ENCODE measurements around the gene PXDC1. TPM values are rescaled to one million over a fixed set of nuclear protein-coding genes. Genes with fewer than 3 reads are reported as not detected.
A peak's percentile ranks its signal among the peaks of the same experiment; 100 is the strongest.

PXDC1 gene
- total RNA-seq, 2 donors from 2014 or later, result 406 to 488 TPM

DNA sequence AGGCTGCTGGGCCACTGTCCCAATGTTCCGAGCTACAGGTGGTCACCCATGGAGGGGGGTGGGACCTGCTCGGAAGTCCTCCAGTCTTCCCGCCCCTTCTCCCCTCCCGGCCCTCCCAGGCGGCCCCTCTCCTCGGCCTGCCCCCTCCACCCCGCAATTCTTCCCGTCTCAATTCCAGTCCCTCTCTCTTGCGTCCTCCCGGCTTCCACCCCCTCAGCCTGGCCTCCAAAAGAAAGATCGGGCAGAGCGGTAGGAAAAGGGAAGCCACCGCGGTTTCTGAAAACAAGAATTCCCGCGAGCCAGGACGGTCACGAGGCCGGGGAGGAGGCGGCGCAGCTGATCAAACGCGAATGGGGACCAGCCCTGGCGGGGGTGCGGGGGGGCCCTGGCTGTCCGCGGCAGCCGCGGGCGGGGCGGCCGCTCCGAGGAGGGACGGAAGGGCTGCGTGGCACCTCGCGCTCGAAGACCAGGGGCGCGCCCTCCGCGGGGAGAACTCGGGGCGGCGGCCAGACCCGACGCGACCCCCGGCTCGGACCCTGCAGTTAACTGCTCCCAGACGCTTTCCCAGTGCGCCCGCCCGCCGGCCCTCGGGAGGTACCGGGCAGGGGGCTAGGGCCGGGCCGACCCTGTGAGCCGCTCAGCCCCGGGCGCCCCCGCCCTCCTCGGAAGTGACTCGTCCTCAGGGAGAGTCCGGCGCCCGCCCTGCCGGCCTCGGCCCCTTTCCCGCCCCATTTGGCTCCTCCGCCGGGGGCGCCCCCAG, 1.0 kb downstream of the PXDC1 start:
- ATAC-seq (ENCODE audit: insufficient number of reproducible peaks, low FRiP score, low read depth), result peak; percentile 22
- peaks cover 11% of the 10 kb centered on the region for H3K36me3 ChIP-seq
- TF ChIP-seq, protein P1, sequence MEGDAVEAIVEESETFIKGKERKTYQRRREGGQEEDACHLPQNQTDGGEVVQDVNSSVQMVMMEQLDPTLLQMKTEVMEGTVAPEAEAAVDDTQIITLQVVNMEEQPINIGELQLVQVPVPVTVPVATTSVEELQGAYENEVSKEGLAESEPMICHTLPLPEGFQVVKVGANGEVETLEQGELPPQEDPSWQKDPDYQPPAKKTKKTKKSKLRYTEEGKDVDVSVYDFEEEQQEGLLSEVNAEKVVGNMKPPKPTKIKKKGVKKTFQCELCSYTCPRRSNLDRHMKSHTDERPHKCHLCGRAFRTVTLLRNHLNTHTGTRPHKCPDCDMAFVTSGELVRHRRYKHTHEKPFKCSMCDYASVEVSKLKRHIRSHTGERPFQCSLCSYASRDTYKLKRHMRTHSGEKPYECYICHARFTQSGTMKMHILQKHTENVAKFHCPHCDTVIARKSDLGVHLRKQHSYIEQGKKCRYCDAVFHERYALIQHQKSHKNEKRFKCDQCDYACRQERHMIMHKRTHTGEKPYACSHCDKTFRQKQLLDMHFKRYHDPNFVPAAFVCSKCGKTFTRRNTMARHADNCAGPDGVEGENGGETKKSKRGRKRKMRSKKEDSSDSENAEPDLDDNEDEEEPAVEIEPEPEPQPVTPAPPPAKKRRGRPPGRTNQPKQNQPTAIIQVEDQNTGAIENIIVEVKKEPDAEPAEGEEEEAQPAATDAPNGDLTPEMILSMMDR (IDR thresholded peaks at IDR 0.05), result no peak
- H3K9me3 ChIP-seq, result no peaks in the 10 kb centered on the region
- H3K27me3 ChIP-seq (replicated peaks; ENCODE audit: insufficient read depth), result no peaks in the 10 kb centered on the region
- peak overlapping the region; percentile 97 to 100 for H3K27ac ChIP-seq
- H3K4me1 ChIP-seq (ENCODE audit: control insufficient read depth in 1 of 2, low read depth in 2 of 2), result peaks cover 21 to 34% of the 10 kb centered on the region in 2 donors
- no peak for DNase-seq (ENCODE audit: low spot score)
- H3K4me3 ChIP-seq, result peak overlapping the region; percentile 94

GRCh38 chr6:3749977-3750316, 1.6 kb downstream of the PXDC1 start:
- ATAC-seq (ENCODE audit: insufficient number of reproducible peaks, low FRiP score, low read depth) (peak; percentile 4), DNase-seq (ENCODE audit: low spot score) (peak; percentile 72)
- peak overlapping the region; percentile 97 to 100 for H3K27ac ChIP-seq
- TF ChIP-seq, protein P1 (IDR thresholded peaks at IDR 0.05), result no peak
- peaks cover 12% of the 10 kb centered on the region for H3K36me3 ChIP-seq
- H3K9me3 ChIP-seq, result no peaks in the 10 kb centered on the region
- H3K4me1 ChIP-seq (ENCODE audit: control insufficient read depth in 1 of 2, low read depth in 2 of 2), result peaks cover 26 to 40% of the 10 kb centered on the region in 2 donors
- peak overlapping the region; percentile 94 for H3K4me3 ChIP-seq
- H3K27me3 ChIP-seq (replicated peaks; ENCODE audit: insufficient read depth), result no peaks in the 10 kb centered on the region

DNA sequence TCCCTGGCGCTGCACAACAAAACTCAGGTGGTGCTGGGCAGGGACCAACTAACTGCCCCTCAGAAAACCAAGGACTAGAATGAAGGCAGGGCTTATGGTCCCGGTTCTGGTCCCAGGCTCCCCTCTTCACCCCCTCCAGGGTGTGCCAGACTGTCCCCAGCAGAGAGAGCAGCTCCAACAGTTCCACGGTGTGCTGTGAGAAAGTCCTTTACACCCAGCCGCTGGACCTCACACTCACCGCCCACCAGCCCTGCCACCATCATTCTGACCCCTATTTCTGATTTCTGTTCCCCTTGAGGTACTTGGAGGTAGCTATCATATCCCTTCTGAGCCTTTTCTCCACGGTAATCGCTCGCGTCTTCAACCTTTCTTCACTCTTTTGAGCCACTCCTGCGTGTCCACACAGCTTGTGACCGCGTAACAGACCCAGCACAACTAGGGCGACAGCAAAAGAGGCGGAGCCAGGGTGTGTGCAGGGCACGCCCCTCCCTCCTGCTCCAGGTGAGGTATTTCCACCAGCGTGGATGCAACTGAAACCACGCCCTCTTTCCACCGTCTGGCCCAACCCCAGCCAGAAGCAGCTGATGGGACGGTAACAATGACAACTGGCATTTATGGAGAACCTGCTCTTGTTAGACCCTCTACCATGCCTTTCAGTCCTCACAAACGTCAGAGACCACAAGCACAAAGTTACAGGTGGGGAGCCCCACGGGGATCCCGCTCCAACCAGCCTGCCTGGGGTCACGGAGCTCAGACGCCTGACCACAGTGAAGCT, 2.3 kb downstream of the PXDC1 start:
- peaks cover 30 to 47% of the 10 kb centered on the region in 2 donors for H3K4me1 ChIP-seq (ENCODE audit: control insufficient read depth in 1 of 2, low read depth in 2 of 2)
- DNase-seq (ENCODE audit: low spot score) (no peak), ATAC-seq (ENCODE audit: insufficient number of reproducible peaks, low FRiP score, low read depth) (no peak)

DNA sequence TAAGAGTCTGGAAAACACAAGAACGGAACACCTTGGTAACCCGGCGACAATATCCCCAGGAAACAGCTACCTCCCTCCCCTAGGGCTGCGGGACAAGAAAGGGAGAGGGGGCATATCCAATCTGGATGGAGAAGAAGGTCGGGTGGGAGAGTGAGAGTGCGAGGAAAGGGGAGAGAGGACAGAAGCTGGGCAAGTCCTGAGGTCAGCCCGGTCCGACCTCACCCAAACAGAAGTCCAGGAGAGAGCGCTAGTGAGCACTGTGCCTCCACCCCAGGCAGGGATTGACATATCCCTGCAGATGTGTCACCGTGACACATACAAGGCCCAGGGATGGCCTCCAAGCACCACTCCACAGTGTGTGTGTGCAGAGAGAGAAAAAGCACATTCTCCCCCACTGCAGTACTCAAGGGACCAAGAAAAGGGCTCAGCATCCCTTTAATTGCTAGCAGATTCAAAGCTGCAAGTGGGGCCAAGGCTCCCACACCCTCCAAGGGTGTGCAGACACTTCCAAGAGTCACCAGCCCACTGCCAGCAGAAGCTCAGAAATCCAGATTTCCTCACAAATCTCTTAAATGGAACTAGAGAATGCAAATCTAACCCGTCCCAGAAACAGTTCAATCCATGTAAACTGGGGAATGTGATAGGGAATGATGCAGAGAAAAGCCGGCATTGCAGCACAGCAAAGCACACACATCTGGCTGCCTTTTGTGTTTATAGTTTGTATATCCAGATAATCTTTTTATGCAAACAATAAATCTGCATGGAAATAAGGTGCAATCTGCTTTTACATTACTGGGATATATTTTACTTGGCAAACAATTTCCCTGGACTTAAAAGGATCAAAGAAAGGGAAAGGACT, 3.1 kb downstream of the PXDC1 start:
- H3K9me3 ChIP-seq, result no peaks in the 10 kb centered on the region
- H3K27me3 ChIP-seq (replicated peaks; ENCODE audit: insufficient read depth), result no peaks in the 10 kb centered on the region
- DNase-seq (ENCODE audit: low spot score) (peak; percentile 69), ATAC-seq (ENCODE audit: insufficient number of reproducible peaks, low FRiP score, low read depth) (no peak)
- H3K4me3 ChIP-seq, result peak overlapping the region; percentile 94
- H3K4me1 ChIP-seq (ENCODE audit: control insufficient read depth in 1 of 2, low read depth in 2 of 2), result peaks cover 39 to 55% of the 10 kb centered on the region in 2 donors
- H3K36me3 ChIP-seq, result peaks cover 12% of the 10 kb centered on the region
- TF ChIP-seq, protein P1 (IDR thresholded peaks at IDR 0.05), result peak; percentile 68
- peak overlapping the region; percentile 97 to 100 for H3K27ac ChIP-seq

More for the DNA sequence above, 2.3 kb downstream of the PXDC1 start:
- TF ChIP-seq, protein P1 (IDR thresholded peaks at IDR 0.05), result no peak
- H3K4me3 ChIP-seq, result peak overlapping the region; percentile 94
- no peaks in the 10 kb centered on the region for H3K27me3 ChIP-seq (replicated peaks; ENCODE audit: insufficient read depth)
- H3K9me3 ChIP-seq, result no peaks in the 10 kb centered on the region
- peak overlapping the region; percentile 97 to 100 for H3K27ac ChIP-seq
- peaks cover 12% of the 10 kb centered on the region for H3K36me3 ChIP-seq
